Hepatocyte (in vitro differentiated cells): ENCODE measurements around the gene STPG2. TPM values are rescaled to one million over a fixed set of nuclear protein-coding genes. Genes with fewer than 3 reads are reported as not detected.

Experiments used
- DNase-seq: peaks from one replicate; pipeline ENCODE4 v3.0.0-alpha.2; 2016; ENCODE audit warnings: low spot score
- H2AFZ ChIP-seq: fragments of 200-600 bp; sonication (generic); 2 replicates; pipeline ENCODE4 v1.6.0; 2016; ENCODE audit warnings: antibody characterized with exemption, mild to moderate bottlenecking
- H3K27ac ChIP-seq: fragments of 200-600 bp; sonication (generic); 2 replicates; pipeline ENCODE4 v1.5.1; 2016; ENCODE audit warnings: mild to moderate bottlenecking
- H3K27me3 ChIP-seq: fragments of 200-600 bp; sonication (generic); 2 replicates; pipeline ENCODE4 v1.6.1; 2016
- H3K36me3 ChIP-seq: fragments of 200-600 bp; sonication (generic); replicated peaks from 2 replicates; pipeline ENCODE4 v1.5.1; 2016; ENCODE audit warnings: low read depth; ENCODE audit not compliant: insufficient read depth
- H3K4me1 ChIP-seq: fragments of 200-600 bp; sonication (generic); 2 replicates; pipeline ENCODE4 v1.5.1; 2016; ENCODE audit warnings: mild to moderate bottlenecking, moderate library complexity; ENCODE audit not compliant: insufficient read depth
- H3K4me2 ChIP-seq: fragments of 200-600 bp; sonication (generic); 2 replicates; pipeline ENCODE4 v1.6.0; 2016
- H3K4me3 ChIP-seq: fragments of 200-600 bp; sonication (generic); 2 replicates; pipeline ENCODE4 v1.5.1; 2016; ENCODE audit warnings: mild to moderate bottlenecking
- H3K79me2 ChIP-seq: fragments of 200-600 bp; sonication (generic); 2 replicates; pipeline ENCODE4 v1.6.0; 2017; ENCODE audit warnings: mild to moderate bottlenecking
- H3K9me2 ChIP-seq: fragments of 200-600 bp; sonication (generic); replicated peaks from 2 replicates; pipeline ENCODE4 v1.6.0; 2017; ENCODE audit warnings: mild to moderate bottlenecking; ENCODE audit not compliant: insufficient read depth
- H3K9me3 ChIP-seq: fragments of 200-600 bp; sonication (generic); 2 replicates; pipeline ENCODE4 v1.5.1; 2016; ENCODE audit warnings: low read depth, mild to moderate bottlenecking
- H4K20me1 ChIP-seq: fragments of 200-600 bp; sonication (generic); 2 replicates; pipeline ENCODE4 v1.6.0; 2016; ENCODE audit warnings: mild to moderate bottlenecking; ENCODE audit not compliant: insufficient read depth, poor library complexity, severe bottlenecking
- CTCF ChIP-seq: fragments of 200-600 bp; sonication (generic); IDR thresholded peaks from 2 replicates; pipeline ENCODE4 v1.5.1; 2016; ENCODE audit warnings: antibody characterized with exemption, mild to moderate bottlenecking; ENCODE audit not compliant: poor library complexity
- EZH2 ChIP-seq: fragments of 200-600 bp; sonication (generic); IDR thresholded peaks from 2 replicates; pipeline ENCODE4 v1.6.1; 2016; ENCODE audit warnings: antibody characterized with exemption, mild to moderate bottlenecking, borderline replicate concordance
- EZH2phosphoT487 ChIP-seq: fragments of 200-600 bp; sonication (generic); IDR thresholded peaks from one replicate; pipeline ENCODE4 v1.6.1; 2018; ENCODE audit warnings: antibody characterized with exemption, mild to moderate bottlenecking, low read depth, moderate library complexity; ENCODE audit not compliant: unreplicated experiment, severe bottlenecking
- WGBS: methylation state at CpG from one replicate; pipeline ENCODE4 v1.1.6; 2016; ENCODE audit warnings: low lambda C conversion rate; ENCODE audit errors: missing lambda C conversion rate; 5-methylcytosine and 5-hydroxymethylcytosine counted together
- polyA plus RNA-seq: library from polyadenylated mRNA; unstranded; fragments of >200 nt; fragmentation: Nextera tagmentation; extraction: Ambion mirVana; gene quantifications from 2 replicates; pipeline ENCODE4 v1.2.1, GENCODE V29; 2016
- total RNA-seq: library from RNA; depleted of rRNA; stranded (reverse); fragments of >200 nt; gene quantifications from 2 replicates; pipeline ENCODE4 v1.2.3, GENCODE V29; 2014

STPG2 gene
- total and polyA plus RNA-seq, 2 experiments from 2014 or later: 0.17 to 0.98 TPM

DNA sequence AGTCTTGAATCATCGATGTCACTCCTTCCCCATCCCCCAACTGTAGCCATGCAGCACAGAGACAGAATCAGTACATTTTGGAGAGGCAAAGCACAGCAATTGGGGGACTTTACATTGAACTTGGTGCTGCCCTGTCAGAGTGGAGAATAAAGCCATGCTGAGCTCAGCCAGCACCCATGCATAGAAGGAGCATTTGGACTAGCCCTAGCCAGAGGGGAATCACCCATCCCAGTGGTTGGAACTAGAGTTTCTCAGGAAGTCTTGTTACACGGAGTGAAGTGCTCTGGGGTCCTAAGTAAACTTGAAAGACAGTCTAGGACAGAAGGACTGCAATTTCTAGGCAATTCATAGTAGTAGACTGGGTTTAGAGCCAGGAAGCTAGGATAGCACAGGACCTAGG lies 49.6 kb downstream of the STPG2 start:
- Histone ChIP-seq H3K4me2 (no peak overlapping the region), H3K4me1 (peaks cover 5% of the 10 kb centered on the region), H2AFZ (no peak overlapping the region), H3K27me3 (no peaks in the 10 kb centered on the region), H3K9me2 (no peaks in the 10 kb centered on the region), H3K27ac (peak overlapping the region; percentile 92), H3K36me3 (no peaks in the 10 kb centered on the region), H3K4me3 (no peak overlapping the region), H3K9me3 (no peaks in the 10 kb centered on the region), H4K20me1 (no peaks in the 10 kb centered on the region), H3K79me2 (no peaks in the 10 kb centered on the region)
- DNase-seq: no peak
- no peak for TF ChIP-seq CTCF
- WGBS: 82% methylated on average over 2 of the region's 2 CpGs

DNA sequence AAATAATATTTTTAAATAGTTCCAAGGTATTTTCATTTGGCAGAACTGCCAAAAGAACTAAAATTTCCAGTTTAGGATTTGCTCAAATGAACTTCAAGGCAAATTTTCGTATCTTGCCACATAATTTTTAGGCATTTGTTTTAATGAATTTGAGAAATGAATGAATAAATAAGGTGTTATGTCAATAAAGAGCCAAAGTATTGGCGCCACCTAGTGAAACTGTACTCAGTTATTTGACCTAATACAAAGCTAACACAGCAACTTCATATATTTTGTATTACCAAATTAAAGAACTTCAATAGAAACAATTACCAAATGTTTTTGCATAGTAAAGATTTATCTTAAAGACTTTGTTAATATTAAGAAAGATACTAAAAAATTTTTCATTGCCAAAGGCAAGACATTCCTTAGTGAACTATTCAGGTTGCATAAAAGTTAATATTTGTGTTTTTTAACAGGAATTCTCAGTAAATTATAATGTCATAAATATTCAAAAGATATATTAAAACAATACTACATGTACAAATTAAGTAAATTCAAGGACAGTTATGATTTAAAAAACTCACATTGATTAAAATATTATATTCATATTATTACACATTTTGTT lies 50.3 kb downstream of the STPG2 start:
- TF ChIP-seq CTCF: peak; percentile 75
- no peak for TF ChIP-seq EZH2
- Histone ChIP-seq H4K20me1 (no peaks in the 10 kb centered on the region), H3K27ac (no peak overlapping the region), H3K27me3 (no peaks in the 10 kb centered on the region), H3K9me2 (no peaks in the 10 kb centered on the region), H3K4me2 (no peak overlapping the region), H3K4me1 (peaks cover 5% of the 10 kb centered on the region), H3K4me3 (no peak overlapping the region), H2AFZ (no peak overlapping the region), H3K9me3 (no peaks in the 10 kb centered on the region), H3K79me2 (no peaks in the 10 kb centered on the region), H3K36me3 (no peaks in the 10 kb centered on the region)
- 17% methylated on average over 2 of the region's 2 CpGs for WGBS
- DNase-seq: peak; percentile 39

DNA sequence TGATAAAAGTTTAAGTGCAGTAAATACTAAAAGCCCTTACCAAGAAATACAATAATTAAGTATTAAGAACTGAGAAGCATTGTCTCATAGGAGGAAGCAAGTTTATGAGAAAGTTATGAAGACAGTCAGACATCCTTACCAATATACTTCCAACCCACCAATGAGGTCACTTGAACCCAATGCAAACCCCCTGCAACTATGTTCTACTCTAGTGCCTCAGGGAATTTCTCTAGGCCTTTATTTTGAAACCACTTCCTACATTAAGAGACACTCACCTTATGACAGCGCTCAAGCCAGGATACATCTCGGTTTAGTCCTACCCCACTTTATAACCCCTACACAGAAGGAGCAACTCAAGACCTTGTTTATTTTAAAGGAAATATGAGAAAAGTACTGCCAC lies 61.3 kb downstream of the STPG2 start:
- H3K27me3 ChIP-seq: no peaks in the 10 kb centered on the region
- H3K9me2 ChIP-seq: no peaks in the 10 kb centered on the region
- no peak overlapping the region for H2AFZ ChIP-seq
- no peak for DNase-seq
- H3K4me3 ChIP-seq: no peak overlapping the region
- WGBS: 85% methylated on average over 2 of the region's 2 CpGs
- H3K79me2 ChIP-seq: no peaks in the 10 kb centered on the region
- H3K36me3 ChIP-seq: no peaks in the 10 kb centered on the region
- H3K27ac ChIP-seq: no peak overlapping the region
- H3K4me2 ChIP-seq: no peak overlapping the region
- no peaks in the 10 kb centered on the region for H3K9me3 ChIP-seq
- no peaks in the 10 kb centered on the region for H4K20me1 ChIP-seq
- H3K4me1 ChIP-seq: no peaks in the 10 kb centered on the region
- TF ChIP-seq EZH2phosphoT487 (no peak), CTCF (no peak), EZH2 (no peak)

DNA sequence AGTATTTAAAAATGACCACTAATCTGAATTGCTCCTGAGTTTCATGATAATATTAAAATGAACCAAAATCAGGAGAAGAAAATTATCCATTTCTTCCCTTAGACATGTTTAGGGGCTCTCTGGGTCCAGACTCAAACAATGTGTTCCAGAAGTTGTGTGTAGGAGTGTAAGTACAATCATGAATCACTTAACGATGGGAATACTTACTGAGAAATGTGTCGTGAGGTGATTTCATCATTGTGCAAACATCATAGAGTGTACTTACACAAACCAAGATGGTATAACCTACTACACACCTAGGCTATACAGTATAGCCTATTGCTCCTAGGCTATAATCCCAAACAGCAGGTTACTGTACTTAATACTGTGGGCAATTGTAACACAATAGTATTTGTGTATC lies 74.8 kb downstream of the STPG2 start:
- Histone ChIP-seq H2AFZ (no peak overlapping the region), H3K27me3 (no peaks in the 10 kb centered on the region), H3K36me3 (no peaks in the 10 kb centered on the region), H3K4me1 (no peaks in the 10 kb centered on the region), H3K4me3 (no peak overlapping the region), H3K4me2 (no peak overlapping the region), H3K9me3 (no peaks in the 10 kb centered on the region), H3K9me2 (no peaks in the 10 kb centered on the region), H3K27ac (no peak overlapping the region), H4K20me1 (no peaks in the 10 kb centered on the region), H3K79me2 (no peaks in the 10 kb centered on the region)
- no peak for DNase-seq
- WGBS: 59% methylated on average over 2 of the region's 2 CpGs
- TF ChIP-seq EZH2 (no peak), EZH2phosphoT487 (no peak), CTCF (no peak)
